Measurements from ENCODE around the gene SRPK1.

Gene SRPK1

GRCh38 chr6:35810971-35811698 lies 109.8 kb downstream of the SRPK1 start:
- no peak for DNase-seq

DNA sequence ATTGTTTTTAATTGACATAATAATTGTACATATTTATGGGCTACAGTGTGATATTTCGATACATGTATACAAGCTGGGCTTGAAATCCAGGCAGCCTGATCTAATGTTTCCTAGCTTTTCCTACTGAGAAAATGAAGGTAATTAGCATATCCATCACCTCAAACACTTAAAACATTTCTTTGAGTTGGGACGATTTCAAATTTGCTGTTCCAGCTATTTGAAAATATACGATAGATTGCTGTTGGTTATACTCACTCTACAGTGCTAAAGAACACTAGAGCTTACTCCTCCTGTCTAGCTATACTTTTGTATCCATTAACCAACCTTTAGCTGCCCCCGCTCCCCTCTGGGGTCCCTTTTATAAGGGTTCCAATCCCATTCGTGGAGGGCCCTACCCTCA lies 111.1 kb downstream of the SRPK1 start:
- DNase-seq = no peak

DNA sequence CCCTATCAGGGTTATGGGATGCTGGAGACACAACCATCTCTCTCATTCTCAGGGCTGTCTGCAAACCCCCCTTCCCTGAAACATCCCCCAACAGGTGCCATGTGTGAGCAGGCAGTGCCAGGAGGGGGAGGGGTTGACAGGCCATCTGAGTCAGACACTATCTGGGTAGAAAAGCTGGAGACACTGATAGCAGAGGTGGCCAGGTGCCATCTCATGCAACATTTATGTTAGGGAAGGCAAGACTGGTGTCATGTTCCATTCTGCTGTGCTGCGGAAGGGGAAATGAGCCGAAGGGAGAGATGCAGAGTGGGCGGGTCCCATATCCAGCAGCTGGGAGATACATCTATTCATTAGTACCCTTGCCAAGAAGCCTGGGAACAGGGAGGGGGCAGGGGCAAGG lies 112.2 kb downstream of the SRPK1 start:
- DNase-seq = no peak

- peak; percentile 27 for DNase-seq
These were observed 115.7 kb downstream of the SRPK1 start, which contains the start of gene LHFPL5 for GRCh38 chr6:35804996-35805736. Gene LHFPL5, plus strand, starts transcription at chr6:35805352. Its CDS starts 319 bp downstream, at chr6:35805671.

GRCh38 chr6:35801148-35801547 lies 119.8 kb downstream of the SRPK1 start:
- no peak for DNase-seq

- no peak for DNase-seq
These were observed 122.2 kb downstream of the SRPK1 start for GRCh38 chr6:35798706-35799105.

- DNase-seq = no peak
These were observed 122.9 kb downstream of the SRPK1 start for GRCh38 chr6:35797837-35798526.

GRCh38 chr6:35796236-35796635 lies 124.7 kb downstream of the SRPK1 start:
- DNase-seq = no peak

- DNase-seq = no peak
These were observed 125.3 kb downstream of the SRPK1 start for GRCh38 chr6:35795453-35796071.

DNA sequence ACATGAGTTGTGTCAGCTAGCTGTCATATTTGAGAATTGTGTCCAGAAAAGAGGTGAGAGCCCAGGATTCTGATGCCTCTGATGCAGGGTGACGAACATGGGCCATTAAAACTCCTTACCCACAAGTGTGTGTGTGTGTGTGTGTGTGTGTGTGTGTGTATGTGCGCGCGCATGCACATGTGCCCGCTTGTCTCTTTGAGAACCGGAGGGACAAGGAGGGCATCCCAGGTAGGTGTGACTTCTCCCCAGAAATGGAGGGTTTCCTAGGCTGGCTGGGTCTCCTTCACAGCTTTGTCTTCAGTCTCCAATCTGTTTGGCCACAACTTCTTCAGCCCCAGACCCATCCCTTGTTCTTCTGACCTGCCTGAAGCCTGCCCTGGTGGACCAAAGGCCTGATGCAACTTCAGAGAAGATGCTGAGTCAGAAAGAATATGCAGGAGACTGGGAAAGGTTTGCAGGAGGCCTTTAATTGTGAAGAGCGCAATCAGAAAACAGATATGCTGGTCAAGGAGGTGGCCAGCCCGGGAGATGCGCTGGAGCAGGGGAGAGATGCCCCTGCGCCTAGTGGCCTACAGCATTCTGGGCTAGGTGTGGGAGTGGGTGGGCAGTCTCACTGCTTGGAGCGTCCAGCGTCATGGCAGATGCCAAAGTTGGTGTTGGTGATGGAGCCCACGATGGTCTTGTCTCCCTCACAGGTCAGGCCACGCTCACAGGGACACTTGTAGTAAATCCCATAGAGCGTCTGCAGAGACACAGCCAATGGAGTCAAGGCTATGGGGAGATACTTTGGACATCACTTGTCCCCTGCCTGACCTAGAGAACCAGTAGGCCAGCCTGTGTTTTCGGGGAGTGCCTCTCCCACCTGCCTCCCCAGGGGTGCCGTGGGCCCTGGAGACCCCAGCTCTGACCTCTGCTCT lies 126.1 kb downstream of the SRPK1 start:
- DNase-seq = no peak

- DNase-seq = no peak
These were observed 130.2 kb downstream of the SRPK1 start for GRCh38 chr6:35790683-35791082.

GRCh38 chr6:35788423-35788982 lies 132.4 kb downstream of the SRPK1 start:
- no peak for DNase-seq

DNA sequence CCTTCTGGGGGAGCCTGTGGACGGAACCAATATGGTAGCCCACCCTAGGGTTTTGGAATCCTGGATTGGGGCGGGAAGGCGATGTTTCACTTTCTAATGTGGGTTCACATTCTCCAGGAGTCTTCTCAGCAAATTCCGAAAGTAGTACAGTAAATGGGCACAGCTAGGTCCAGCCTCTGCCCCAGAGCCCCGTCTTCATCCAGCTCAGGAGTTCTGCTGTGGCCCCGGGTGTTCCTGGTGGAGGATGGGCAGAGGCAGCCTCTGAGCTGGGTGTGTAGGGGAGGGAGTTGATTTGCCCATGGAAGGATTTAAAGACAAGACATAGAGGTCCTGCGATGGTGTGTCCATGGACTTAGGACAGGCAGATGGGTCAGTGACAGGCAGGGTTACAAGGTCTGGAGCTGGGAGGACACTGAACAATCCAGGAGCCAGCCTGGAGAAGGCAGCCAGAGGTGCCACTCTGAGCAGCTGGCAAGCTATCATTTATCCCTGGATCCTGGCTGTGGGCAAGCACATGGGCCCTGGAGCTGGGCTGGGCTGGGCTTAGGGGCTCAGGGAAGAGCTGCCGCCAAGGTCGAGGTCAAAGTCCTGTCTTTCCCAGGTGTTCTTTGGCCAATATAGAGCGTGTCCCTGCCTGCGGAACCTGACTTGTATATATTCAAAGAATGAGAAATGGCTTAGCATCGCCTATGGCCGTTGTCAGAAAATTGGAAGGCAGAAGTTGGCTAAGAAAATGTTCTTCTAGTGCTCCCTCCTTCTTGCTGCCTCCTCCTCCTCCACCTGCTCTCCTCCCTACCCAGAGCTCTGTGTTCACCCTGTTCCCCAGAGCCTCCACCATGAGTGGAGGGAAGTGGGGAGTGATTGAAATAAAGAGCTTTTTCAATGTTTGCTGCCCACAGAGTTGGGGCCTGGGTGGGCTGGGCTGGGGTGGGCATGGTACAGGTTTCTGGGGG lies 133.4 kb downstream of the SRPK1 start:
- DNase-seq = no peak

DNA sequence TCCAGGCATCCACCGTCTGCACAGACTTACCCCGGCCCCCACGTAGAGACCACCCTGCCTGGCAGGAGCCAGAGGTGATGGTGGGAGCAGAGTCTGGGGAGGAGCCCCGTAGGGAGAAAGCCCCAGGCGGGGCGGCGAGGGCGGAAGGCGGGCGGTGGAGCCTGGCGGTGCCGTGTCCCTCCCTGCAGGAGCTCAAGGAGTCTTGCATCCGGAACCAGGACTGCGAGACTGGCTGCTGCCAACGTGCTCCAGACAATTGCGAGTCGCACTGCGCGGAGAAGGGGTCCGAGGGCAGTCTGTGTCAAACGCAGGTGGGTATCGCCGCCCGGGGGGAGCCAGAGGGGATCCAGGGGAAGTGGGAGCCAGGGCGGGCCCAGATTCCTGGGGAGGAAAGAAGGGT lies 134.1 kb downstream of the SRPK1 start:
- no peak for DNase-seq

GRCh38 chr6:35786272-35786671 lies 134.6 kb downstream of the SRPK1 start:
- no peak for DNase-seq

DNA sequence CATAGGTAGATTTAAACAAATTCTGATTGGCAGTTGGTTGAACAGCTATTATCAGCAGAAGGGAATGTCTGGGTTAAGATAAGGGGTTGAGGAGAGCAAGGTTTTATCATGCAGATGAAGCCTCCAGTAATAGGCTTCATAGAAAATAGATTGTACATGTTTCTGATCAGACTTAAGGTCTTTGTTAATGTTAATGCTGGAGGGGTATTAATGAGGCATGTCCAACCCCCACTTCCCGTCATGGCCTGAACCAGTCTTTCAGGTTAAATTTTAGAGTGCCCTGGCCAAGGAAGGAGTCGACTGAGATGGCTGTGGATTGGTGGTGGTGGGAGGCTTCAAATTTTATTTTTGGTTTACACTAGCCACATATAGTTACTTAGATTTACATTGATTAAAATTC lies 136.7 kb downstream of the SRPK1 start:
- DNase-seq = no peak
